Astrocyte of the cerebellum (primary cell): Measurements from ENCODE around the gene GPSM1.

Experiments
- DNase-seq: peaks from one replicate; pipeline ENCODE4 v3.0.0-alpha.2; 2011; ENCODE audit warnings: low read depth
- H3K4me3 ChIP-seq: 2 replicates; pipeline ENCODE4 v1.5.1; 2011; ENCODE audit warnings: mild to moderate bottlenecking, low read depth, low read length, moderate library complexity
- CTCF ChIP-seq: IDR thresholded peaks from 2 replicates; pipeline ENCODE4 v1.5.1; 2012; ENCODE audit warnings: low read length, low read depth, moderate library complexity, mild to moderate bottlenecking; ENCODE audit errors: missing control alignments
- in situ Hi-C: cut with HindIII; loops from 2 replicates; pipeline ENCODE4 v1.10.0; 2017; ENCODE audit warnings: low sequenced_read_pairs

GPSM1 gene

DNA sequence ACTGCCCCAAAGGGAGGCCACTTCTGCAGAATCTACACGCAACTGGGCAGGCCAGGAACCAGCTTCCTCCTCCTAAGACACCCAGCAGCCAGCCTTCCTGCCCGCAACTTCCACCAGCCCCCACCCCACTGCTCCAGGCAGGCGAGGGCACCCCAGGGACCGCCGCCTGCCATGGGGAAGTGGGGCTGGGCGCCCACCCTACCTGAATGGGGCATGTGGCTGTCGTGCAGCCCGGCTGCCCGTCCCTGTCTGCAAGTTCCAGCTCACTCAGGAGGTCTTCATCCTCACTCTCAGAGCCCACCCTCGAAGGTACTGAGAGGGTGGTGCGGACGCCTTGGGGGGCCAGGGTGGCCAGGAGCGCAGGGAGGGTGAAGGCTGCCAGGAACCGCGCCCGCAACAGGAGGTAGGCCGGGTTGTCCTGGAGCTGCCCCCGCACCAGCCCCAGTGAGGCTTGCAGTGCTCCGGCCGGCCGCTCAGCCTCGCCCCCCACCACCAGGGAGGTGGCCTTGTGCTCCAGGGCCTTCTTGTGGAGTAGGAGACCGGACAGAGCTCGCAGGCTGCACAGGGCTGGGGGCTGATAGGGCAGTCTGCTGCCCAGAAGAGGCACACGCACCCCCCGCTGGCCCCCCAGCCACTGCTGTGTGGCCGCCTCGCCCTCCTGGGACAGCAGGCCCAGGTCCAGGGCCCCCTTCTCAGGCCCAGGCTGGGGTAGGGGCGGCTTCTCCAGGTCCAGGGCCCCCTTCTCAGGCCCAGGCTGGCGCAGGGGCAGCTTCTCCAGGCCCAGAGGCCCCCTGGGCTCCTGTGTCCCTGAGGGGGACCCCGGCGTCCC lies 50.2 kb downstream of the GPSM1 start:
- no peak for DNase-seq
- in situ Hi-C loops: no loop called here
- no peak overlapping the region for H3K4me3 ChIP-seq
- TF ChIP-seq CTCF: no peak

- no peak for DNase-seq
- TF ChIP-seq CTCF: no peak
- H3K4me3 ChIP-seq: no peak overlapping the region
- in situ Hi-C loops: no loop called here
Observed at GRCh38 chr9:136378170-136379002, 51.0 kb downstream of the GPSM1 start.

DNA sequence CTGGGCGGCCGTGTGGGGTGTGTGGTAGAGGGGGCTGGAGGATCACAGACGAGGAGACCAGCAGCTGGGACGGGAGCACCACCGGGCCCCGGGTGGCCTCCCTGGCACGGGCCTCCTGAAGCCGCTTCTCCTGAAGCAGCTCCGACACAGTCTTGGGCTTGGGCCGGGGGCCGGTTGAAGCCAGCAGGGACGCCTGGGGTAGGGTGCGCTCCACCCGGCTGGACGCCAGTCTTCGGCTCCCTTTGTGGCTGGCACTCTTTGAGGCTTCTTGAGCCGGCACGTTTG lies 51.6 kb downstream of the GPSM1 start:
- H3K4me3 ChIP-seq: no peak overlapping the region
- DNase-seq: no peak
- in situ Hi-C loops: no loop called here
- TF ChIP-seq CTCF: no peak

- in situ Hi-C loops: no loop called here
- no peak for DNase-seq
- H3K4me3 ChIP-seq: no peak overlapping the region
- TF ChIP-seq CTCF: no peak
Observed at GRCh38 chr9:136379401-136379800, 52.1 kb downstream of the GPSM1 start.

GRCh38 chr9:136379891-136380290 lies 52.6 kb downstream of the GPSM1 start:
- H3K4me3 ChIP-seq: no peak overlapping the region

DNA sequence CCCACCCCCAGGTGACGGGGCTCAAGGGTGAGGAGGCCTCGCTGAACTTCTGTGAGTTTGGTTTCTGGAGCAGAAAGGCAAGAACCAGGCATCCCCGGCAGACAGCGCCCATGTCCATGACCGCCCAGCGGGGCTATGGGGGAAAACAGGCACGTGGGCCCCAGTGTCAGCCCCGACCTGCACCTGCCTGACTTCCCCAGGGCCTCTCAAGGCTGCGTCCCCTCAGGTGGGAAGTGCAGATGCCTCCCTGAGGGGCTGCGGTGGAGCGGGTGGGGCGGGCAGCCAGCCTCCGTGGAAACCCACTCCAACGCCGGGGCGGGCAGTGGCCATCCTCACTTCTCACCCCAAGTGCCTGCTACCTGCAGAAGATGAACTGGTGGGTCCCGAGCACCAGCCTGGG lies 53.0 kb downstream of the GPSM1 start:
- no peak overlapping the region for H3K4me3 ChIP-seq
- TF ChIP-seq CTCF: no peak
- in situ Hi-C loops: no loop called here
- no peak for DNase-seq

More at GRCh38 chr9:136379891-136380290, 52.6 kb downstream of the GPSM1 start:
- in situ Hi-C loops: no loop called here
- TF ChIP-seq CTCF: no peak
- no peak for DNase-seq
